HG03521 (cell line): ENCODE measurements around the gene IKBIP.
"Not testable (repeated sequence)": the region's sequence is repeated elsewhere in the genome, so short reads cannot be mapped to it uniquely, and the experiment has no call there.

Source experiments
- ATAC-seq: cut with Tn5 transposase; IDR thresholded peaks from one replicate; pipeline ENCODE4 v1.9.1; 2021; ENCODE audit warnings: mild to moderate bottlenecking, moderate library complexity; ENCODE audit not compliant: unreplicated experiment

Gene IKBIP

DNA sequence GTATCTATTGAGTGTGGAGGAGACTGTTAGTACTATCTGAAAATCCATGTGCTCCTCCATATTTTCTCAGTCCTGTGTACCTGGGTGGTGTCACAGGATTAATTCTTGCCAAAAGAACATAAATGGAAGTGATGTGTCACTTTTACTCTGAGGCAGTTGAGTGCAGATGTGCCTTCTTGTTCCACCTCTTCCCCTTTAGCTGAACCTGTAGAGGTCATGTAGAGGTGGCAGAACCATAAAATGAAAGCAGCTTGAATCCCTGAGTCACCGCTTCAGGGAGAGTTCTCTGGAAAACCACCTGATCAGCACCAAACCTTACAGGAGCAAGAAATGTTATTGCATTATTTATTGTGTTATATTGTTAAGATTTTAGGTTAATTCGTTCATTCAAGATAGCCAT is 65.8 kb downstream of the IKBIP start:
- no peak for ATAC-seq

- no peak for ATAC-seq
Measured at GRCh38 chr12:98578392-98578791, 66.2 kb downstream of the IKBIP start.

DNA sequence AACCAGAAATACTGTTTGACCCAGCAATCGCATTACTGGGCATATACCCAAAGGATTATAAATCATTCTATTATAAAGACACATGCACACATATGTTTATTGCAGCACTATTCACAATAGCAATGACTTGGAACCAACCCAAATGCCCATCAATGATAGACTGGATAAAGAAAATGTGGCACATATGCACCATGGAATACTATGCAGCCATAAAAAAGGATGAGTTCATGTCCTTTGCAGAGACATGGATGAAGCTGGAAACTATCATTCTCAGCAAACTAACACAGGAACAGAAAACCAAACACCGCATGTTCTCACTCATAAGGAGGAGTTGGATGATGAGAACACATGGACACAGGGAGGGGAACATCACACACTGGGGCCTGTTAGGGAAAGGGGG is 67.8 kb downstream of the IKBIP start:
- not testable (repeated sequence) for ATAC-seq

- no peak for ATAC-seq
Measured at GRCh38 chr12:98575013-98575412, 69.6 kb downstream of the IKBIP start.
